Prostate gland (tissue), 2 donors: ENCODE results near the gene ONECUT1. TPM values are rescaled to one million over a fixed set of nuclear protein-coding genes. Genes with fewer than 3 reads are reported as not detected.

Experiments used
- DNase-seq: peaks from one replicate; pipeline ENCODE4 v3.0.0-alpha.2; 2019; ENCODE audit warnings: low spot score
- H3K27ac ChIP-seq, 2 donors: fragments of 200-600 bp; sonication (generic); 2 replicates each; pipeline ENCODE4 v1.5.1; 2017 to 2019
- H3K27me3 ChIP-seq: fragments of 200-600 bp; sonication (generic); replicated peaks from 2 replicates; pipeline ENCODE4 v1.5.1; 2019; ENCODE audit not compliant: insufficient read depth
- H3K36me3 ChIP-seq, 2 donors: fragments of 200-600 bp; sonication (generic); 1 replicate in 1 of 2; 2 replicates in 1 of 2; pipeline versions ENCODE4 v1.5.1 to v1.8.1; 2017 to 2019
- H3K4me1 ChIP-seq: fragments of 200-600 bp; sonication (generic); replicated peaks from 2 replicates; pipeline ENCODE4 v1.5.1; 2019
- H3K4me3 ChIP-seq, 2 donors: fragments of 200-600 bp; sonication (generic); 2 replicates each; pipeline ENCODE4 v1.5.1; 2017 to 2019
- H3K9me3 ChIP-seq: fragments of 200-600 bp; sonication (generic); 2 replicates; pipeline ENCODE4 v1.5.1; 2017
- POLR2A ChIP-seq: fragments of 450-650 bp; IDR thresholded peaks from one replicate; pipeline ENCODE4 v1.6.1; 2016; ENCODE audit warnings: antibody characterized with exemption, mild to moderate bottlenecking
- POLR2AphosphoS5 ChIP-seq: sonication (generic); formaldehyde crosslinking; IDR thresholded peaks from one replicate; pipeline ENCODE4 v1.6.1; 2017; ENCODE audit warnings: antibody characterized with exemption
- WGBS: methylation state at CpG from one replicate; pipeline ENCODE4 v1.1.5; 2018; 5-methylcytosine and 5-hydroxymethylcytosine counted together
- intact Hi-C: fragments of 100-400 bp; cut with DNase I; formaldehyde crosslinking; loops from one replicate; pipeline ENCODE4 v1.14.2; 2022
- total RNA-seq, 2 donors: library from RNA; depleted of rRNA; stranded (reverse); fragments of >200 nt; gene quantifications; one replicate each; pipeline ENCODE4 v1.1.0, GENCODE V29; 2016
- TF ChIP-seq, protein P1 (sequence below), 4 experiments: fragments of 200-600 bp in 2 of 4; fragments of 450-650 bp in 2 of 4; sonication (generic) in 2 of 4; IDR thresholded peaks; 1 replicate in 3 of 4; 2 replicates in 1 of 4; pipeline ENCODE4 v1.5.1; 2016 to 2019; ENCODE audit warnings: antibody characterized with exemption in 4 of 4, mild to moderate bottlenecking in 2 of 4, moderate library complexity in 2 of 4

The ONECUT1 gene
- total RNA-seq, 2 donors from 2014 or later: 1.3 TPM; not detected in 1

DNA sequence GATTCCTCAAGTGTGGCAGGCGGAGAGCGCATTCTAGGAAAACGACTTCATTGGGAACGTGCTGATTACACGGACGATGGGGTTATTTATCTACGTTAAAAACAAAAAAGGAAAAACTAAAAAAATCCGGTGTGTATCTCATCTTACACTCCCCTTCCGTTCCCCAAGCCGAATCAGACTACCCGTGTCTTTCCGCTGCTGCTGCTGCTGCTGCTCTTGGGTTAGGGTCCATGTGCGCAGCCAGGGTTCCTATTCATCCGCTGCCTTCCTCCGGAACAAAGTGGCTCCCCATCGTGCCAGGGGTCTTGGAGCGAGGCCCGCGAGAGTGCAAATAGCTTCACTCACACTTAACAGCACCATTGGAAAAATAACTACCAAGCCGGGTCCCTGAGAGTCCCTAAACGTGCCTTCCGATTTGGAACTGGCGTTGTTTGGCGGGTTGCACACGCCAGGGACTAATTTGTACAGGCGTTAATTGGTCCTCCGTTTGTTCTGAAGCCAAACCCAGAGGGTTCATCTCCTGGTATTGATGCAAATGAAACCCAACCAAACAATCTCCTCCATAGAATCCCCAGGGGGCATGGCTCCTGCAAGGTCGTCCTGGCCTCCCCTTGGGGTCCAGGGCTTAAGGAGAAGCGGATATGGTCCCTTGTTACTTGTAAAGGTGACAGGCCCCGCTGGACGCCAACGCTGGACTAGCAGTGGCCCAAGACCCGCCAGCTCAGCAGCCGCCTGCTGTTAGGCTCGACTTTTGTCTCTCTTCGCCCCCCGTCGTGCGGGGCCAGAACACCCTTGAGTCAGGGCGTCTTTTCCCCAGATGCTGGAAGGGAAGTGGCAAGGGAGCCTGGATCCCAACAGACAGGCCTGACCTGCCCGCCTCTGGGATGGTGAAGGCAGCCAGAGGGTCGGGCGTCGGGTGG is 11.0 kb upstream of the ONECUT1 start:
- Histone ChIP-seq H3K36me3 (no peaks in the 10 kb centered on the region), H3K9me3 (no peaks in the 10 kb centered on the region), H3K4me1 (peaks cover 6% of the 10 kb centered on the region), H3K27ac (no peak overlapping the region), H3K4me3 (no peak overlapping the region), H3K27me3 (peaks cover 59% of the 10 kb centered on the region)
- WGBS: 19% methylated on average over 44 of the region's 44 CpGs
- TF ChIP-seq, protein P1, sequence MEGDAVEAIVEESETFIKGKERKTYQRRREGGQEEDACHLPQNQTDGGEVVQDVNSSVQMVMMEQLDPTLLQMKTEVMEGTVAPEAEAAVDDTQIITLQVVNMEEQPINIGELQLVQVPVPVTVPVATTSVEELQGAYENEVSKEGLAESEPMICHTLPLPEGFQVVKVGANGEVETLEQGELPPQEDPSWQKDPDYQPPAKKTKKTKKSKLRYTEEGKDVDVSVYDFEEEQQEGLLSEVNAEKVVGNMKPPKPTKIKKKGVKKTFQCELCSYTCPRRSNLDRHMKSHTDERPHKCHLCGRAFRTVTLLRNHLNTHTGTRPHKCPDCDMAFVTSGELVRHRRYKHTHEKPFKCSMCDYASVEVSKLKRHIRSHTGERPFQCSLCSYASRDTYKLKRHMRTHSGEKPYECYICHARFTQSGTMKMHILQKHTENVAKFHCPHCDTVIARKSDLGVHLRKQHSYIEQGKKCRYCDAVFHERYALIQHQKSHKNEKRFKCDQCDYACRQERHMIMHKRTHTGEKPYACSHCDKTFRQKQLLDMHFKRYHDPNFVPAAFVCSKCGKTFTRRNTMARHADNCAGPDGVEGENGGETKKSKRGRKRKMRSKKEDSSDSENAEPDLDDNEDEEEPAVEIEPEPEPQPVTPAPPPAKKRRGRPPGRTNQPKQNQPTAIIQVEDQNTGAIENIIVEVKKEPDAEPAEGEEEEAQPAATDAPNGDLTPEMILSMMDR (IDR thresholded peaks at IDR 0.05): no peak
- TF ChIP-seq POLR2AphosphoS5: no peak
- TF ChIP-seq POLR2A: no peak
- DNase-seq: no peak
- intact Hi-C loops: no loop called here

DNA sequence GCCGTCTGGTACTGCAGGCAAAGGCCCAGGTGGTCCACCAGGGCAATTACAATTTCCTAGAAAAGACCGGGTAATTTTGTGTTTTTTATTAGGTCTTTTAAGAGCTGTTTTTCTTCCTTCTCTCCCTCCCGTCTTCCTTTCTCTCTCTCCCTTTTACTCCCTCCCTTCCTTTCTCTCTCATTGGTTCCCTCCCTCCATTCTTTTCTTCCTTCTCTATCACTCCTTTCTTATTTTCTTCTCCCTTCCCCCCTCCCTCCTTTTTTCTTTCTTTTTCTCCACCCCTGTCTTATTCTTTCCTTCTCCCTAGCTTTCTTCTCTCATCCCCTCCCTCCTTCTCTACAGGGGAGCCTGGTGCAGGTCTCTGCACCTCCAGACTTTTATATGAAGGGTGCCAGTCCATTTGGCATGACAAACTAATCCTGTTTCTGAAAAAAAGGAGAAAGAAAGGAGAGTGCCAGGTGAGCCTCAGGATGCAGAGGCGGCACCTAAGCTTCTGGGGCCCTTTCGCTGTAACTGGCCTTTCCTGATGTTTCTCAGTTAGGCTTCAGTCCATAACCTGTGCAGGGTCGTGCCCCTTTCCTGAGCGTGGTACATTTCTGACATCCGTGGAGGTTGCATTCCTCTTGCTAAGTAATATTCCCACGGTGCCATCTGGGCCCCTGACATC is 9.1 kb upstream of the ONECUT1 start:
- Histone ChIP-seq H3K4me1 (no peaks in the 10 kb centered on the region), H3K9me3 (no peaks in the 10 kb centered on the region), H3K27ac (no peak overlapping the region), H3K4me3 (no peak overlapping the region), H3K27me3 (peaks cover 67% of the 10 kb centered on the region), H3K36me3 (no peaks in the 10 kb centered on the region)
- intact Hi-C loops: no loop called here
- TF ChIP-seq POLR2AphosphoS5 (no peak), POLR2A (no peak)
- TF ChIP-seq, protein P1 (IDR thresholded peaks at IDR 0.05): no peak
- WGBS: 24% methylated on average over 9 of the region's 9 CpGs
- no peak for DNase-seq

DNA sequence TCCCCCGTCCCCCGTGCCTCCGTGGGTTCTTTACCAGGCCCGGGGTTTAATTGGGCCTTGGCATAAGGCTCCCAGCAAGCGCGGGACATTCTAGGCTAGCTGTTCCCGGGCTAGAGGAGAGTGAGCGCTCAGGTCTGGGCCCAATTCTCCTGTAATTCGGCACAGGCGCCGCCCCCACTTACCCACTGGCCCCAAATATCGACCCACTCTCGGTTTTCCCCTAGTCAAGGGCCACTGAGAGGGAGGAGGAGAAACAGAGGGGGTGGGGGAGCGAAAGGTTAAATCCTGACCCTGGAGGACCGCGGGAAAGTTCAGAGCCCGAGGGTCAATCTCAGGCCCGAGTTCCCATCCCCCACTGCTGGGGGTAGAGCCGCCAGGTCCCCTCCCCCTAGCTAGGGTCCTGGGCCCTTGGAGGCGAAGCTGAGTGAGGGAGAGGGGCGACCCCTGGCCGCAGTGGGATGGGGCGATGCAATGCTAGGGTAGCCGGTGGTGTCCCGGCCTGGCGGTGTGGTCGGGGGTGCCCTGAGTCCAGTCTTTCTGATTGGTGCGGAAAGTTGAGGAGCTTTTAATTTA is 8.5 kb upstream of the ONECUT1 start:
- Histone ChIP-seq H3K27ac (no peak overlapping the region), H3K4me1 (no peaks in the 10 kb centered on the region), H3K36me3 (no peaks in the 10 kb centered on the region), H3K9me3 (no peaks in the 10 kb centered on the region), H3K4me3 (no peak overlapping the region), H3K27me3 (peaks cover 70% of the 10 kb centered on the region)
- no peak for DNase-seq
- no peak for TF ChIP-seq POLR2AphosphoS5
- TF ChIP-seq, protein P1 (IDR thresholded peaks at IDR 0.05): no peak
- TF ChIP-seq POLR2A: no peak
- intact Hi-C loops: no loop called here
- WGBS: 6% methylated on average over 26 of the region's 28 CpGs

DNA sequence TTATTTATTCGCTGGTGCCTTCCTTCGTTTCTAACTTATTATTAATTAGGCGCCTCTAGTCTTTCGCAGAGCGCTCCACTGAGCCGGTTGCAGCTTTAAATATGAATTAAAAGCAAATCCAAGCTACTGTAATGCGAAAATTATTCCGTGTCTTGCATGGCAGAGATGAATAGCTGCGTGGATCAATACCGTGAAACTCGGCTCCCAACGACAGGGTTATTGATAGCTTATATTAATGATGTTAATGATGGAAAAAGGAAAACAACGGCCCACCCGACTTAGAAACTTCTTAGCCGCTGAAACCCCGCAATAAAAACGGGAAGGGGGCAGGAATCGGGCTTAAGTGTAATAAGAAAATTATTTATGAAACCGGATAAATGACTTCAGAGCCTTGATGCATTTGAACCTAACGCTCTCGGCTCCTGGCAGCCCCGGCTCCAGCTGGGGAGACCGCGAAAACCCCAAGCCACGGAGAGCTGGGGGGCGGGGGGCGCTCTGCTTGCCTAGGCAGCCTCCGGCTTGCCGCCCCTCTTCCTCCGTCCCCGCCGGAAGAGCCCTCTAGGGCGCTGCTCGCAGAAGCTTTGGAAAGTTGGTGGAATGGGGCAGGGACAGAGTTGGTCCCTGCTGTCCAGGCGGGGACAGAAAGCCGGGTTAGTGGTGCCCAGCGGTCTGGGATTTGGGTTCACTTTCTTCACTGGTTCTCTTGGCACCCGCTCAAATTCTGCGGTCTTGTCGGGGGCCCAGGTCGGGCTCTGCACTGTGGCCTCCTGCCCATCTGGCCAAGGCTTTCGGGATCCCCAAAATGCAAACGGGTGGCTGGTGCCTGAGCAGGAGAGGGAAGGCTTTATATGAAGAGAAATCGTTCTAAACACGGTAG is 7.7 kb upstream of the ONECUT1 start:
- intact Hi-C loops: no loop called here
- WGBS: 5% methylated on average over 45 of the region's 45 CpGs
- Histone ChIP-seq H3K27me3 (peaks cover 67% of the 10 kb centered on the region), H3K4me3 (no peak overlapping the region), H3K27ac (no peak overlapping the region), H3K36me3 (no peaks in the 10 kb centered on the region), H3K4me1 (no peaks in the 10 kb centered on the region), H3K9me3 (no peaks in the 10 kb centered on the region)
- TF ChIP-seq, protein P1 (IDR thresholded peaks at IDR 0.05): no peak
- TF ChIP-seq POLR2A (no peak), POLR2AphosphoS5 (no peak)
- no peak for DNase-seq
